GM12878 (cell line): ENCODE results near the gene PIGS.

Experiments used
- FOXK2 ChIP-seq: fragments of 450-650 bp; IDR thresholded peaks from 2 replicates; pipeline ENCODE4 v1.6.1; 2017; ENCODE audit warnings: mild to moderate bottlenecking, moderate library complexity
- YBX1 ChIP-seq: fragments of 450-650 bp; IDR thresholded peaks from 2 replicates; pipeline ENCODE4 v1.6.1; 2016; ENCODE audit warnings: antibody characterized with exemption
- ZBTB4 ChIP-seq: fragments of 450-650 bp; formaldehyde crosslinking; IDR thresholded peaks from 2 replicates; pipeline ENCODE4 v1.4.0; 2022; ENCODE audit warnings: mild to moderate bottlenecking, moderate library complexity
- TF ChIP-seq, protein P1 (sequence below), 3 experiments: IDR thresholded peaks in 2 of 3; conservative IDR thresholded peaks in 1 of 3; 2 replicates each; pipeline ENCODE4 v1.5.1; 2011; ENCODE audit warnings: low read depth in 3 of 3, low read length in 3 of 3, mild to moderate bottlenecking in 3 of 3, control low read depth in 2 of 3, moderate library complexity in 2 of 3, inconsistent platforms in 1 of 3, mixed read lengths in 1 of 3; ENCODE audit not compliant: control insufficient read depth in 2 of 3, insufficient read depth in 1 of 3; ENCODE audit errors: extremely low read depth in 1 of 3

DNA sequence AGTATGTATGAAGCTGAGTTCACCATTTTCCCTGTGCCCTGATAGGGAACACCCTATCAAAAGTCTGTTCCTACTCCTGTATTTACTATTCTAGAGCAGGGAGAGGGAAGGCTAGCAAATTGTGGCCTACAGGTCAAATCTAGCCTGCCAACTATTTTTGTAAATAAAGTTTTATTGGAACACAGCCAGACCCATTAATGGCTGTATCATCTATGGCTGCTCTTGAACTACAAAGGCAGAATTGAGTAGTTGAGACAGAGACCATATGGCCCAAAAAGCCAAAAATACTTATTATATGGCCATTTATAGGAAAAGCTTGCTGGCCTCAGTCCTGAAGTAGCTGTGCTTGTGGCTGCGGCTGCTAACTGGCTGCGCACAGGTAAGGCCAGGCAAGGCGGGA, 9.6 kb upstream of the PIGS start:
- no peak for TF ChIP-seq YBX1
- no peak for TF ChIP-seq ZBTB4 (CRISPR knock-in tag)
- TF ChIP-seq FOXK2, result no peak
- TF ChIP-seq, protein P1, sequence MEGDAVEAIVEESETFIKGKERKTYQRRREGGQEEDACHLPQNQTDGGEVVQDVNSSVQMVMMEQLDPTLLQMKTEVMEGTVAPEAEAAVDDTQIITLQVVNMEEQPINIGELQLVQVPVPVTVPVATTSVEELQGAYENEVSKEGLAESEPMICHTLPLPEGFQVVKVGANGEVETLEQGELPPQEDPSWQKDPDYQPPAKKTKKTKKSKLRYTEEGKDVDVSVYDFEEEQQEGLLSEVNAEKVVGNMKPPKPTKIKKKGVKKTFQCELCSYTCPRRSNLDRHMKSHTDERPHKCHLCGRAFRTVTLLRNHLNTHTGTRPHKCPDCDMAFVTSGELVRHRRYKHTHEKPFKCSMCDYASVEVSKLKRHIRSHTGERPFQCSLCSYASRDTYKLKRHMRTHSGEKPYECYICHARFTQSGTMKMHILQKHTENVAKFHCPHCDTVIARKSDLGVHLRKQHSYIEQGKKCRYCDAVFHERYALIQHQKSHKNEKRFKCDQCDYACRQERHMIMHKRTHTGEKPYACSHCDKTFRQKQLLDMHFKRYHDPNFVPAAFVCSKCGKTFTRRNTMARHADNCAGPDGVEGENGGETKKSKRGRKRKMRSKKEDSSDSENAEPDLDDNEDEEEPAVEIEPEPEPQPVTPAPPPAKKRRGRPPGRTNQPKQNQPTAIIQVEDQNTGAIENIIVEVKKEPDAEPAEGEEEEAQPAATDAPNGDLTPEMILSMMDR (IDR thresholded peaks at IDR 0.05 in 2 of 3, conservative IDR thresholded peaks at IDR 0.05 in 1 of 3; ENCODE audit: control insufficient read depth in 2 of 3, extremely low read depth in 1 of 3, insufficient read depth in 1 of 3, low read depth in 3 of 3, low read length in 3 of 3), result no peak
